ENCODE results near the gene ZCCHC24. TPM values are rescaled to one million over a fixed set of nuclear protein-coding genes. Genes with fewer than 3 reads are reported as not detected.

Gene ZCCHC24
- total RNA-seq, 6 experiments from 2014 or later = 33.2 to 40.3 (median 37.5) TPM

- Mint-ChIP-seq H3K36me3 (ENCODE audit: low read depth) (peaks cover 74% of the 10 kb centered on the region), H3K9me3 (no peaks in the 10 kb centered on the region), H3K4me3 (no peak overlapping the region), H3K27ac (no peak overlapping the region), H3K27me3 (ENCODE audit: insufficient read depth) (peaks cover 4% of the 10 kb centered on the region), H3K4me1 (ENCODE audit: low read depth) (peaks cover 23% of the 10 kb centered on the region)
- TF ChIP-seq CTCF (IDR thresholded peaks at IDR 0.05) = no peak
- DNase-seq = no peak
Measured at GRCh38 chr10:79352035-79352877, 93.2 kb downstream of the ZCCHC24 start.

GRCh38 chr10:79351332-79351731, 94.1 kb downstream of the ZCCHC24 start:
- Mint-ChIP-seq H3K9me3 (no peaks in the 10 kb centered on the region), H3K4me1 (ENCODE audit: low read depth) (peaks cover 23% of the 10 kb centered on the region), H3K36me3 (ENCODE audit: low read depth) (peaks cover 66% of the 10 kb centered on the region), H3K4me3 (no peak overlapping the region), H3K27ac (no peak overlapping the region), H3K27me3 (ENCODE audit: insufficient read depth) (peaks cover 4% of the 10 kb centered on the region)
- no peak for DNase-seq
- no peak for TF ChIP-seq CTCF (IDR thresholded peaks at IDR 0.05)

- Mint-ChIP-seq H3K27ac (no peak overlapping the region), H3K9me3 (no peaks in the 10 kb centered on the region), H3K36me3 (ENCODE audit: low read depth) (peaks cover 59% of the 10 kb centered on the region), H3K27me3 (ENCODE audit: insufficient read depth) (peaks cover 4% of the 10 kb centered on the region), H3K4me1 (ENCODE audit: low read depth) (peaks cover 21% of the 10 kb centered on the region), H3K4me3 (no peak overlapping the region)
- no peak for DNase-seq
- TF ChIP-seq CTCF (IDR thresholded peaks at IDR 0.05) = no peak
Measured at GRCh38 chr10:79350407-79351154, 94.8 kb downstream of the ZCCHC24 start.

GRCh38 chr10:79349766-79350406, 95.5 kb downstream of the ZCCHC24 start:
- Mint-ChIP-seq H3K9me3 (no peaks in the 10 kb centered on the region), H3K4me3 (peak overlapping the region; percentile 93; the same call in 1 of the 2 replicates), H3K36me3 (ENCODE audit: low read depth) (peaks cover 52% of the 10 kb centered on the region), H3K27me3 (ENCODE audit: insufficient read depth) (peaks cover 4% of the 10 kb centered on the region), H3K27ac (peak overlapping the region; percentile 89), H3K4me1 (ENCODE audit: low read depth) (peaks cover 19% of the 10 kb centered on the region)
- DNase-seq = no peak
- no peak for TF ChIP-seq CTCF (IDR thresholded peaks at IDR 0.05)

- no peak for DNase-seq
- H3K27me3 Mint-ChIP-seq (ENCODE audit: insufficient read depth) = peaks cover 4% of the 10 kb centered on the region
- peaks cover 44% of the 10 kb centered on the region for H3K36me3 Mint-ChIP-seq (ENCODE audit: low read depth)
- H3K27ac Mint-ChIP-seq = peak overlapping the region; percentile 89
- peak overlapping the region; percentile 93 for H3K4me3 Mint-ChIP-seq
- TF ChIP-seq CTCF (IDR thresholded peaks at IDR 0.05) = no peak
- no peaks in the 10 kb centered on the region for H3K9me3 Mint-ChIP-seq
- H3K4me1 Mint-ChIP-seq (ENCODE audit: low read depth) = peaks cover 19% of the 10 kb centered on the region
Measured at GRCh38 chr10:79349072-79349491, 96.3 kb downstream of the ZCCHC24 start.

Data from HFFc6 (cell line).